GM18873 (cell line): Measurements from ENCODE around the gene CSAG1.
A peak's percentile ranks its signal among the peaks of the same experiment; 100 is the strongest.
"Not testable (repeated sequence)": the region's sequence is repeated elsewhere in the genome, so short reads cannot be mapped to it uniquely, and the experiment has no call there.

Experiments used
- ATAC-seq: cut with Tn5 transposase; IDR thresholded peaks from one replicate; pipeline ENCODE4 v1.9.1; 2021; ENCODE audit warnings: mild to moderate bottlenecking, moderate library complexity, moderate number of reproducible peaks; ENCODE audit not compliant: unreplicated experiment, low FRiP score

The CSAG1 gene

GRCh38 chrX:152706500-152706899 is 27.0 kb downstream of the CSAG1 start:
- not testable (repeated sequence) for ATAC-seq

GRCh38 chrX:152700390-152700789 is 33.1 kb downstream of the CSAG1 start:
- ATAC-seq: not testable (repeated sequence)

DNA sequence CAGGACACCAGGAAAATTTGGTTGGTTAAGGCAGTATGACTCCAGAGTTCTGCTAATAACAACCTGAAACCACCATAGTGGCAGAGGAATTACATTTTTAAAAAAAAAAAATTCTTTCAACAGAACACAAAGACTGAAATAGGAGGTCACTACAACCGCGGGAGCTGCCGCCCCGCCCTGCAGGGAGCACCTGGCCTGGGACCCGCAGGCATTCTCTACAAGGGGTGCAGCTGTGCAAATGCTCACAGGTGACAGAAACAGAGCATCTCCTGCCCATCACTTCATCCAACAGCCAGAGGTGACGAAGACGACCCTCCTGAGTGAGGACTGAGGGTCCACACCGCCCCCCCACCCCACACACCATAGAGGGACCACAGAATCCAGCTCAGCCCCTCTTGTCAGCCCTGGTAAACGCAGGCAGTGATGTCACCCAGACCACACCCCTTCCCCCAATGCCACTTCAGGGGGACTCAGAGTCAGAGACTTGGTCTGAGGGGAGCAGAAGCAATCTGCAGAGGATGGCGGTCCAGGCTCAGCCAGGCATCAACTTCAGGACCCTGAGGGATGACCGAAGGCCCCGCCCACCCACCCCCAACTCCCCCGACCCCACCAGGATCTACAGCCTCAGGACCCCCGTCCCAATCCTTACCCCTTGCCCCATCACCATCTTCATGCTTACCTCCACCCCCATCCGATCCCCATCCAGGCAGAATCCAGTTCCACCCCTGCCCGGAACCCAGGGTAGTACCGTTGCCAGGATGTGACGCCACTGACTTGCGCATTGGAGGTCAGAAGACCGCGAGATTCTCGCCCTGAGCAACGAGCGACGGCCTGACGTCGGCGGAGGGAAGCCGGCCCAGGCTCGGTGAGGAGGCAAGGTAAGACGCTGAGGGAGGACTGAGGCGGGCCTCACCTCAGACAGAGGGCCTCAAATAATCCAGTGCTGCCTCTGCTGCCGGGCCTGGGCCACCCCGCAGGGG is 35.3 kb downstream of the CSAG1 start, which contains the start of gene MAGEA3:
Gene MAGEA3 (plus strand): TSS at position 843 of the 980 bp plus-strand sequence. CDS start 2,039 bp downstream, outside the sequence.
- ATAC-seq: not testable (repeated sequence)

GRCh38 chrX:152681012-152681411 is 52.5 kb downstream of the CSAG1 start:
- ATAC-seq: peak; percentile 40
